ENCODE results near the gene PACSIN3.

- TF ChIP-seq CTCF (conservative IDR thresholded peaks at IDR 0.05 in 1 of 2, IDR thresholded peaks at IDR 0.05 in 1 of 2; ENCODE audit: low read depth in 1 of 2, low read length in 2 of 2): no peak
- no peak for TF ChIP-seq EZH2 (IDR thresholded peaks at IDR 0.05; ENCODE audit: low read length, missing control alignments)
Observed at GRCh38 chr11:47180006-47180787, 6.0 kb downstream of the PACSIN3 start.
